Epithelial cell of proximal tubule (primary cell): ENCODE results near the gene TCEAL9. TPM values are rescaled to one million over a fixed set of nuclear protein-coding genes. Genes with fewer than 3 reads are reported as not detected.

ENCODE experiments used
- DNase-seq: peaks from one replicate; pipeline ENCODE4 v3.0.0-alpha.2; 2011; ENCODE audit warnings: low read depth
- H3K4me3 ChIP-seq: 2 replicates; pipeline ENCODE4 v1.5.1; 2011; ENCODE audit warnings: low read depth, mild to moderate bottlenecking, low read length
- total RNA-seq: library from RNA; depleted of rRNA; stranded (reverse); fragments of >200 nt; gene quantifications from 2 replicates; pipeline ENCODE4 v1.2.3, GENCODE V29; 2015
- TF ChIP-seq, protein P1 (sequence below): conservative IDR thresholded peaks from 2 replicates; pipeline ENCODE4 v1.5.1; 2012; ENCODE audit warnings: low read depth, mild to moderate bottlenecking, low read length

Gene TCEAL9
- total RNA-seq, 1 donor from 2014 or later = 161 TPM

DNA sequence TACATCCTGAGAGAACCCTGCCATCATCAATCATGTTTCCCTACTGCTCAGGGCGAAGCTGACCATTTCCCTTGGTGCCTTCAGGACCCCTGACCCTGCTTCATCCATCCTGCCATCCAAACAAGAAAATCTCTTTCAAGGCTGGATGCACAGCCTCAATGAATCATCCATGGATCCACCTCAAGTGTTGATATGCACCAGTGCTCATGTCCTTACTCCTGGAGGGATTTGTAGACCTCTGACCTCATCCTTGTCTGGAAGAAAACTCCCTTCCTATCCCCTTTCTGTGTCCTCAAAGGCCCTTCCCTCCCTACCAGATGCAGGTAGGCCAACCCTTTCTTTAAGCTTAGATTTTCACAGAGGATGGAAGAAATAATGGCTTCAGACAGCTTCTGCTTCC is 44.6 kb downstream of the TCEAL9 start:
- DNase-seq = peak; percentile 61
- TF ChIP-seq, protein P1, sequence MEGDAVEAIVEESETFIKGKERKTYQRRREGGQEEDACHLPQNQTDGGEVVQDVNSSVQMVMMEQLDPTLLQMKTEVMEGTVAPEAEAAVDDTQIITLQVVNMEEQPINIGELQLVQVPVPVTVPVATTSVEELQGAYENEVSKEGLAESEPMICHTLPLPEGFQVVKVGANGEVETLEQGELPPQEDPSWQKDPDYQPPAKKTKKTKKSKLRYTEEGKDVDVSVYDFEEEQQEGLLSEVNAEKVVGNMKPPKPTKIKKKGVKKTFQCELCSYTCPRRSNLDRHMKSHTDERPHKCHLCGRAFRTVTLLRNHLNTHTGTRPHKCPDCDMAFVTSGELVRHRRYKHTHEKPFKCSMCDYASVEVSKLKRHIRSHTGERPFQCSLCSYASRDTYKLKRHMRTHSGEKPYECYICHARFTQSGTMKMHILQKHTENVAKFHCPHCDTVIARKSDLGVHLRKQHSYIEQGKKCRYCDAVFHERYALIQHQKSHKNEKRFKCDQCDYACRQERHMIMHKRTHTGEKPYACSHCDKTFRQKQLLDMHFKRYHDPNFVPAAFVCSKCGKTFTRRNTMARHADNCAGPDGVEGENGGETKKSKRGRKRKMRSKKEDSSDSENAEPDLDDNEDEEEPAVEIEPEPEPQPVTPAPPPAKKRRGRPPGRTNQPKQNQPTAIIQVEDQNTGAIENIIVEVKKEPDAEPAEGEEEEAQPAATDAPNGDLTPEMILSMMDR = no peak
- no peak overlapping the region for H3K4me3 ChIP-seq

DNA sequence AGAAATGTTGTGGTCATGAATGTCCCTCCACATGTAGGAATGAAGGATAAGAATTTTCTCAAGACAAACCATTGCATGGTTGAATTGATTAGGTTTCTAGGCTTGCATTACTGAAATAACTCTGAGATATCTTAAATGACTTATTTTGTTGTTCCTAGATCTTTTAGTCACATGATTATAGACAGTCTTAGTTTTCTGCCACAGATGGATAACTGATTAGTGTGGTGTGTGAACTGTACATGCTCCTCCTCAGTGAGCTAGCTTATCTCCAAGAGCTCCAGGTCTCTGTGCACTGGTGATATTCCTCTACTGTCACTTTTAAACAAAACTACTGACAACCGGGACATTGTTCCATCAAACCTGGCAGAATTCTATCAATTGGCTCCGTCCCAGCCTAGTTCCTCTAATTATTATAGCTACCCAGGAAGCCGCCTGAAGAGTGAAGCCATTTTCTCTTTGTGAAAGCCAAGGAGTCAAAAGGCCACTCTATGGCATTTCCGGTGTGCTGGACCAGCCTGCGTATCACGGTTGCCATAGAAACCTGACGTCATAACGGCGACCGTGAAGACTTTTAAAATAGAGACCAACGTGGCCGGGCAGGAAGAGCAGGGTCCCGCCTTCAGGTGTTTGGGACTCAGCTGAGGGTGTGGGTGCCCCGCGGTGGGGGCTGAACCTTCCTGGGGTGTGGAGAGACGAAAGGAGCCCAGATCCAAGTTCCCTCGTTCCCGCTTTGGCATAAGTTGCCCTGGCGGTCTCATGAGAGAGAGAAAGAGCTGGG is 48.1 kb downstream of the TCEAL9 start:
- peak overlapping the region; percentile 78 for H3K4me3 ChIP-seq
- TF ChIP-seq, protein P1 = no peak
- peak; percentile 73 for DNase-seq

DNA sequence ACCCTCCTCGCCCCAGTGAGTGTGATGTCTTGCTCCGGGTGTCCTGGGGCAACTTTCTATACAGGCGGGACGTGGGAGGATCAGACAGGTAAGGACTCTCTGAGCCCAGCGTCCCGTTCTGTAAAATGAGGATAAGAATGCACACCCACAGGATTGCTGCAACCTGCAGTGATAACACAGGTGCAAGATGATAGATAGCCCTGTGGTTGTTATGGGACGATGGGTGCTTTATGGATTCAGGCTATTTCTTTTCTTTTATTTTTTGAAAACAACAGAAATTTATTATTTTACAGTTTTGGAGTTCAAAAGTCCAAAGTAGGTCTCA is 48.7 kb downstream of the TCEAL9 start:
- no peak for DNase-seq
- TF ChIP-seq, protein P1 = no peak
- H3K4me3 ChIP-seq = peak overlapping the region; percentile 78

DNA sequence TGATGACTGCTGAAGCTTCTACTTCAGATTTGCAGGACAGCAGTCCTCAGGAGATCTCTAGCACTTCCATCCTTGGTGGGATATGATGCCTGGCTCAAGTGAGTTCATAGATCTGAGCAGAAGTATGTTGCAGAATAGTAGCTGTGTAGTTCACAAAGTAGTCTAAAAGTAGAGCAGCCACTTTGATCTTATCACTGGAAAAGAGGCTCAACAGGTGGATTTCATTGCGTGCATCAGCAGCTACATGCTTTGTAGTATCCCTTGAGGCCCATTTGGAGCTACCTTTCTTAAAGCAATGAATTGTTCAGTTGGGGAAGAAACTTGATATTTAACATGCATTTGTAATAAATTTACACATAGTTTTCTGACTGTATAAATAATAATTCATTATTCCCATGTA is 50.0 kb downstream of the TCEAL9 start:
- DNase-seq = no peak
- H3K4me3 ChIP-seq = no peak overlapping the region
- TF ChIP-seq, protein P1 = no peak

DNA sequence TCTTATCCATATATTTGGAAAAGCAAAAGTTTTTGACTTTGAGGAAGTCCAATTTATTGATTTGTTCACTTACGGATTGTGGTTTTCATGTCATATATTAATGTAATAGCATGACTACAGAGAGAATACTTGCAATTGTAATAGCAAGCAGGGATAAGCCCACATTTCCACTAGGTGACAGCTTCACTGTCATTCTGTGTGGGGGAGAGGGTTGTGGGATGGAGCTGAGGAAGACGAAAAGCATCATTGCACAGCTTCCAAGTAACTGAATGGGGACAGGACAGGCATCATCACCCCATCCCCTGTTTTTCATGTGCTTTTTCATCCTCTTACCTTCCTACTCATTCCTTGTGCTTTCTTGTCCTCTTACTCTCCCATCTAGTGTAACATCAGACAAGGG is 51.5 kb downstream of the TCEAL9 start:
- TF ChIP-seq, protein P1 = no peak
- H3K4me3 ChIP-seq = no peak overlapping the region
- no peak for DNase-seq

Other genes starting within 250 kb of the TCEAL9 start
- 34.2 and 46.4 TPM in 2 replicates for gene BEX4, start 141.4 kb upstream of the TCEAL9 start, total RNA-seq
- 68.1 and 92.6 TPM in 2 replicates for gene TCEAL8, start 101.4 kb upstream of the TCEAL9 start, total RNA-seq
- gene TCEAL5, start 79.8 kb upstream of the TCEAL9 start, total RNA-seq = 0.22 TPM in 1 of 2 replicates, not detected in the other
- 9.0 and 19.0 TPM in 2 replicates for gene BEX2, start 45.5 kb upstream of the TCEAL9 start, total RNA-seq
- gene TCEAL7, start 26.3 kb upstream of the TCEAL9 start, total RNA-seq = 16.0 and 25.4 TPM in 2 replicates
- gene BEX3, start 20.0 kb downstream of the TCEAL9 start, total RNA-seq = 168 and 261 TPM in 2 replicates
- gene RAB40A, start 163.0 kb downstream of the TCEAL9 start, total RNA-seq = 0.07 and 0.23 TPM in 2 replicates
- 36.5 and 39.4 TPM in 2 replicates for gene TCEAL4, start 229.0 kb downstream of the TCEAL9 start, total RNA-seq